Kidney (tissue), 14 donors: ENCODE data around the gene STT3A. TPM values are rescaled to one million over a fixed set of nuclear protein-coding genes. Genes with fewer than 3 reads are reported as not detected.

Source experiments
- DNase-seq, 5 donors: peaks; one replicate each; pipeline ENCODE4 v3.0.0-alpha.2; 2013 to 2020
- FAIRE-seq: peaks from 2 replicates; lab custom pipeline; 2012; peaks lifted over from hg19 to GRCh38; lab: Jason Lieb, UNC
- H3K27ac ChIP-seq, 2 donors: one replicate each; pipeline ENCODE4 v1.7.0; 2013; ENCODE audit warnings: low read depth in 2 of 2, low read length in 2 of 2, inconsistent platforms in 1 of 2
- H3K27me3 ChIP-seq: one replicate; pipeline ENCODE4 v1.7.1; 2013; ENCODE audit warnings: low read length, inconsistent platforms; ENCODE audit not compliant: control insufficient read depth, insufficient read depth
- H3K36me3 ChIP-seq, 3 donors: one replicate each; pipeline versions ENCODE4 v1.7.0 to v1.7.1; 2013; ENCODE audit warnings: low read length in 3 of 3, control low read depth in 1 of 3, inconsistent platforms in 1 of 3; ENCODE audit not compliant: insufficient read depth in 3 of 3, control insufficient read depth in 2 of 3
- H3K4me1 ChIP-seq, 3 donors: one replicate each; pipeline versions ENCODE4 v1.7.0 to v1.7.1; 2013; ENCODE audit warnings: low read length in 3 of 3, inconsistent platforms in 1 of 3, low read depth in 1 of 3; ENCODE audit not compliant: control insufficient read depth in 2 of 3, insufficient read depth in 2 of 3
- H3K4me3 ChIP-seq, 3 donors: one replicate each; pipeline versions ENCODE4 v1.7.0 to v1.8.1; 2013; ENCODE audit warnings: low read length in 3 of 3, control low read depth in 1 of 3, inconsistent platforms in 1 of 3
- H3K9ac ChIP-seq, 3 donors: one replicate each; pipeline versions ENCODE4 v1.7.0 to v1.7.1; 2013; ENCODE audit warnings: low read length in 3 of 3, control low read depth in 1 of 3, inconsistent platforms in 1 of 3
- H3K9me3 ChIP-seq, 3 donors: one replicate each; pipeline versions ENCODE4 v1.7.0 to v1.7.1; 2013; ENCODE audit warnings: low read length in 3 of 3, control low read depth in 1 of 3, inconsistent platforms in 1 of 3; ENCODE audit not compliant: control insufficient read depth in 2 of 3, insufficient read depth in 1 of 3
- CTCF ChIP-seq: IDR thresholded peaks from 3 replicates; pipeline ENCODE4 v1.5.1; 2012; ENCODE audit warnings: mild to moderate bottlenecking, moderate library complexity, borderline replicate concordance; ENCODE audit not compliant: insufficient read depth; ENCODE audit errors: extremely low read depth
- intact Hi-C: fragments of 100-400 bp; cut with DNase I; formaldehyde crosslinking; loops from one replicate; pipeline ENCODE4 v1.11.1; 2022
- polyA plus RNA-seq: library from polyadenylated mRNA; stranded (reverse); fragments of 350-450 nt; fragmentation: Illumina TruSeq; extraction: RNeasy Lipid Tissue Mini Kit (QIAGEN cat#74804); gene quantifications from one replicate; pipeline ENCODE4 v1.2.3, GENCODE V29; 2014; ENCODE audit warnings: low read depth, low replicate concordance; ENCODE audit not compliant: insufficient read depth
- total RNA-seq: library from RNA; stranded (reverse); fragmentation: NEBNext Ultra II Directional; extraction: Animal tissue kit (Norgen Biotek cat#: 25700); gene quantifications from one replicate; pipeline ENCODE4 v1.2.1, GENCODE V29; 2021
- donor health status: control.
- donor health status: control.
- donor health status: control.
- donor health status: control.
- donor health status: control.
- donor health status: DM: yes; HTN: yes; CAD: no.
- donor health status: Normal renal cell carcinoma (clear cell type).

The STT3A gene
- total and polyA plus RNA-seq, 2 donors from 2014 or later: 65.0 to 125 TPM

- DNase-seq (no peak), FAIRE-seq (no peak)
- no peak overlapping the region for H3K27ac ChIP-seq
- H3K9me3 ChIP-seq: no peaks in the 10 kb centered on the region
- H3K4me1 ChIP-seq: no peaks in the 10 kb centered on the region
- peaks cover 18 to 73% (median 57%) of the 10 kb centered on the region in 3 donors for H3K36me3 ChIP-seq
- no peaks in the 10 kb centered on the region for H3K27me3 ChIP-seq
- no peak overlapping the region for H3K9ac ChIP-seq
- no peak for TF ChIP-seq CTCF
- intact Hi-C loops: no loop called here
- H3K4me3 ChIP-seq: no peak overlapping the region
Measured at GRCh38 chr11:125609545-125609944, 16.9 kb downstream of the STT3A start.

- H3K27ac ChIP-seq: no peak overlapping the region
- no peak for TF ChIP-seq CTCF
- H3K27me3 ChIP-seq: no peaks in the 10 kb centered on the region
- no peak overlapping the region for H3K4me3 ChIP-seq
- no peak overlapping the region for H3K9ac ChIP-seq
- no peaks in the 10 kb centered on the region for H3K4me1 ChIP-seq
- H3K9me3 ChIP-seq: no peaks in the 10 kb centered on the region
- no peak for DNase-seq
- H3K36me3 ChIP-seq: peaks cover 6 to 60% (median 37%) of the 10 kb centered on the region in 3 donors
- intact Hi-C loops: no loop called here
- FAIRE-seq: no peak
Measured at GRCh38 chr11:125618383-125618782, 25.7 kb downstream of the STT3A start.

- Histone ChIP-seq H3K27me3 (no peaks in the 10 kb centered on the region), H3K36me3 (peaks cover 2 to 34% (median 28%) of the 10 kb centered on the region in 3 donors), H3K9me3 (no peaks in the 10 kb centered on the region), H3K4me3 (no peak overlapping the region), H3K27ac (no peak overlapping the region), H3K9ac (no peak overlapping the region), H3K4me1 (peaks cover 0 to 4% (median 0%) of the 10 kb centered on the region in 3 donors)
- FAIRE-seq (no peak), DNase-seq (no peak)
- intact Hi-C loops: no loop called here
- TF ChIP-seq CTCF: no peak
Measured at GRCh38 chr11:125621995-125622394, 29.3 kb downstream of the STT3A start.

GRCh38 chr11:125623064-125623463, 30.4 kb downstream of the STT3A start:
- H3K36me3 ChIP-seq: peaks cover 2 to 24% (median 23%) of the 10 kb centered on the region in 3 donors
- H3K27me3 ChIP-seq: no peaks in the 10 kb centered on the region
- H3K4me1 ChIP-seq: peaks cover 0 to 4% (median 0%) of the 10 kb centered on the region in 3 donors
- no peak for TF ChIP-seq CTCF
- no peak for DNase-seq
- H3K4me3 ChIP-seq: no peak overlapping the region
- H3K27ac ChIP-seq: no peak overlapping the region
- FAIRE-seq: no peak
- H3K9me3 ChIP-seq: no peaks in the 10 kb centered on the region
- intact Hi-C loops: no loop called here
- H3K9ac ChIP-seq: no peak overlapping the region
